NCI-H510A treated with DMSO at 0.1 percent for 48 hours (cell line): ENCODE data around the gene TBC1D5.
"Not testable (repeated sequence)": the region's sequence is repeated elsewhere in the genome, so short reads cannot be mapped to it uniquely, and the experiment has no call there.

Source experiments
- DNase-seq: peaks from one replicate; lab custom pipeline; 2025; lab: John Stamatoyannopoulos, UW

The TBC1D5 gene, protein sequence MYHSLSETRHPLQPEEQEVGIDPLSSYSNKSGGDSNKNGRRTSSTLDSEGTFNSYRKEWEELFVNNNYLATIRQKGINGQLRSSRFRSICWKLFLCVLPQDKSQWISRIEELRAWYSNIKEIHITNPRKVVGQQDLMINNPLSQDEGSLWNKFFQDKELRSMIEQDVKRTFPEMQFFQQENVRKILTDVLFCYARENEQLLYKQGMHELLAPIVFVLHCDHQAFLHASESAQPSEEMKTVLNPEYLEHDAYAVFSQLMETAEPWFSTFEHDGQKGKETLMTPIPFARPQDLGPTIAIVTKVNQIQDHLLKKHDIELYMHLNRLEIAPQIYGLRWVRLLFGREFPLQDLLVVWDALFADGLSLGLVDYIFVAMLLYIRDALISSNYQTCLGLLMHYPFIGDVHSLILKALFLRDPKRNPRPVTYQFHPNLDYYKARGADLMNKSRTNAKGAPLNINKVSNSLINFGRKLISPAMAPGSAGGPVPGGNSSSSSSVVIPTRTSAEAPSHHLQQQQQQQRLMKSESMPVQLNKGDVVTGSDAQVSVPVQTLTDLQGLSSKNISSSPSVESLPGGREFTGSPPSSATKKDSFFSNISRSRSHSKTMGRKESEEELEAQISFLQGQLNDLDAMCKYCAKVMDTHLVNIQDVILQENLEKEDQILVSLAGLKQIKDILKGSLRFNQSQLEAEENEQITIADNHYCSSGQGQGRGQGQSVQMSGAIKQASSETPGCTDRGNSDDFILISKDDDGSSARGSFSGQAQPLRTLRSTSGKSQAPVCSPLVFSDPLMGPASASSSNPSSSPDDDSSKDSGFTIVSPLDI

DNA sequence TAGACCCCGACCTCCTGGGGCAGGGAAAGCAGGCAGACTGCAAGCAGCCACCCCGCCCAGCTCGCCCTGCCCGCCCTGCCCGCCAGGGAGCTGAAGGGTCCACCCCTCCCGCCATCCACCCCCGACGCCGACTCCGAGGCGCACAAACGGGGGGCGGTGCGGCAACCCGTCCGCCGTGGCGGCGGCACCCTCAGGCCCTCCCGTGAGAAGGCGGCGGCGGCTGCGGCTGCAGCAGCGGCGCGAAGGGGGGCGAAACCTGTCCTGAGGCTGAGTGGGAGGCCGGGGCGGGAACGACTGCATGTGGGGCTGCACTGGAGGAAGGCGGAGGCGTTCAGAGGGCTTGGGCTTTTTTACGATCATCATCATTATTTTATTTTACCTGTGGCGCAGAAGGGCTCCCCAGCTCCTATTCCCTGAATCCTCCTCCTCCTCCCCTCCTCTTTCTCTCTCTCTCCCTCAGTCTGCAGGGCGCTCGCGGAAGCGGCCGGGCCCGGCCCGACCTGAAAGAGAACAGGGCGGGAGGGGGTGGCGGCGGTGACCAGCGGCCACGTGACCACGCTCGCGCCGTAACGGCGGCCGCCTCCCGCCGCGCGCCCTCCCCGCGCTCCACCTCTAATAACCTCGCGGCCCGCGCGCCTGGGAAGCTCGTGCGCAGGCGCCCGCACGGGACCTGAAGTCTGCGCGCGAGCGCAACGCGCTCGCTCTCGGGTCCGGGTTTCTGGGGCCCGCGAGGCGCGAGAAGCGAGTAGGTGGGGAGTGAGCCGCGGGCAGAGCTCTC lies at the start of gene TBC1D5:
Gene TBC1D5, minus strand, starts transcription at position 530 of the 778 bp plus-strand sequence. CDS start 234,061 bp downstream, outside the sequence.
- DNase-seq = peak; percentile 90

DNA sequence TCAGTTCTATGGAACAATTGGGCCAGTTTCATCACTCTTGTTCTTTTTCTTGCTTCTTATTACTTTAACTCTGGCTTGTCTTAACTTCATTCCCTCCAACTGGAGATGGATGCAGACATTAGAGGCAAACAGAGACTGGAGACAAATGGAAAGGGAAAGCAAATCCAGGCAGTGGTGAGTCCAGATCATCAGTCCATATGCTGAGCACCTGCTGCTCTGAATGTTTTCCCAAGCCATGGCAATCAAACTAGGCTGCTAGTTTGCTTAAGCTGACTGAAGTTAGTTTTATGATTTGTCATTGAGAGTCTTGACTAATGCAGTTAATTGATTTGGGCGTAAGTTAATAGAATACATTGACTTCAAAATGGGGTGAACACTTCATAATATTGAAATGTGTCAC lies 41.0 kb upstream of the TBC1D5 start:
- no peak for DNase-seq

DNA sequence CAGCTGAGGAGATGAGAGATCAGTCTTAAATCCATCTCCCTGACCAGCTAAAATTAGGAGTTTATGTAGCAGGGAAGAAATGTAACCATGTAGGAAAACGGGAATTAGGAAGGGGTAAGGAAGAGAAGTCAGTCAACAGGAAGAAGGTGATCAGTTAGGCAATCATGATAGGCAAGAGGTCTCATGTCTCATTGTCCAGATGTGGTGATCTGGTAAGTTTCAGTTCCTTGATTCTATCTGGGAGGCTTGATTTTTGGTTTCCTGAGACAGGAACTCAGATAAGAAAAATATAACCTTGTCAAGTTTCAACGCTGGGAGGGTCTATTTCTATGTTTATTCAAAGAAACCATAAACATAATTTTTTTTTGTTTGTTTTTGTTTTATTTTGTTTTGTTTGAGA lies 40.3 kb upstream of the TBC1D5 start:
- no peak for DNase-seq

DNA sequence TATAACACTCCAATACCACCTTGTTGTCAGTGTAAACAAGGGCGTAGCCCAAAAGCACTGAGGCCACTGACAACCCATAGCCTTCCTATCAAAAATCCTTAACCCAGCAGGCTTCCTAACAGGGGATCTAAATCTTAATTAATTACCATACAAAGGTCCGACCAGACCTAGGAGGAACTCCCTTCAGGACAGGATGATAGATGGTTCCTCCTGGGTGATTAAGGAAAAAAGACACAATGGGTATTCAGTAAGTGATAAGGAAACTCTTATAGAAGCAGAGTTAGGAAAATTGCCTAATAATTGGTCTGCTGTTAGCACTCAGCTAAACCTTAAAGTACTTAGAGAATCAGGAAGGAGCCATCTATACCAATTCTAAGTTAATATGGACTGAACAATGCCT lies 37.9 kb upstream of the TBC1D5 start:
- DNase-seq = not testable (repeated sequence)

DNA sequence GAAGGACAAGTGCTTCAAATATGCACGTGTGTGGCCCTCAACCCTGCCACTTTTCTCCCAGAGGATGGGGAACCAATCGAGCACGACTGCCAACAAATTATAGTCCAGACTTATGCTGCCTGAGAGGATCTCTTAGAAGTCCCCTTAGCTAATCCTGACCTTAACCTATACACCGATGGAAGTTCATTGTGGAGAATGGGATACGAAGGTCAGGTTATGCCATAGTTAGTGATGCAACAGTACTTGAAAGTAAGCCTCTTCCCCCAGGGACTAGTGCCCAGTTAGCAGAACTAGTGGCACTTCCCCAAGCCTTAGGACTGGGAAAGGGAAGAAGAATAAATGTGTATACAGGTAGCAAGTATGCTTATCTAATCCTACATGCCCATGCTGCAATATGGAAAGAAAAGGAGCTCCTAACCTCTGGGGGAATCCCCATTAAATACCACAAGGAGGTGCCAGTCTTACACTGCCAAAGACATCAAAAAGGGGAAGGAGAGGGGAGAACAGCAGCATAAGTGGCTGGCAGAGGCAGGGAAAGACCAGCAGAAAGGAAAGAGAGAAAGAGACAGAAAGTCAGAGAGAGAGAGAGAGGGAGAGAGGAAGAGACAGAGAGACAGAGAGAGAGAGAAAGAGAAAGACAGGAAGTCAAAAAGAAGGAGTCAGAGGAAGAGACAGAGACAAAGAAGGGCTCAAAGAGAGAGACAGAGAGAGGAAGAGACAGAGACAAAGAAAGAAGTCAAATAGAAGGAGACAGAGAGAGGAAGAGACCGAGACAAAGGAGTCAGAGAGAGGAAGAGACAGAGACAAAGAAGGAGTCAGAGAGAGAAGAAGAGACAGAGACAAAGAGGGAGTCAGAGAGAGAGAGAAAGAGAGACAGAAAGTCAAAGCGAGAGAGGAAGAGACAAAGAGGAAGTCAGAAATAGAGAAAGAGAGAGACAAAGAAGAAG lies 37.1 kb upstream of the TBC1D5 start:
- not testable (repeated sequence) for DNase-seq

DNA sequence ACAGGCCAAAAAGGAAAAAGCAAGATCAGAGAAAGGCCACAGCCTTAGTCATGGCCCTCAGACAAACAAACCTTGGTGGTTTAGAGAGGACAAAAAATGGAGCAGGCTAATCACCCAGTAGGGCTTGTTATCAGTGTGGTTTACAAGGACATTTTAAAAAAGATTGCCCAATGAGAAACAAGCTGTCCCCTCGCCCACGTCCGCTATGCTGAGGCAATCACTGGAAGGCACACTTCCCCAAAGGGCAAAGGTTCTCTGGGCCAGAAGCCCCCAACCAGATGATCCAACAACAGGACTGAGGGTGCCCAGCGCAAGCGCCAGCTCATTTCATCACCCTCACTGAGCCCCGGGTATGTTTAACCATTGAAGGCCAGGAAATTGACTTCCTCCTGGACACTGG lies 34.9 kb upstream of the TBC1D5 start:
- DNase-seq = not testable (repeated sequence)

DNA sequence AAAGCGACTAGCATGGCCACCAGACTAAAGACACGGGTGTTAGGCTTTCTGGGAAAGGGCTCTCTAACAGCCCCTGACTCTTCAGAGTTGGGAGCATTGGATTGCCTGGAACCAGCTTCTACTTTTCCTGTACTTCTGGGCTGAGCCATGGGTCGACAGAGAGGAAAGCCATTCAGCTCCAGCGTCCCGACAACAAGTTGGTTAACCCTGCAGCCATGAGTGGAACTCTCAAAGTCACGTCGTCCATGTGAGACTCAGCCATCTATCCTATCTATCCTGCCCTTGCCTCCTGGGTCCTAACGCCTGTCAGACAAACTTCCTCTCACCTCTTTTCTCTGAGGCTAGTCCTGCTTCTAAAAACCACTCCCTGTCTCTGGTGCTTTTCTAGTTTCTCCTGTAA lies 32.6 kb upstream of the TBC1D5 start:
- DNase-seq = no peak

DNA sequence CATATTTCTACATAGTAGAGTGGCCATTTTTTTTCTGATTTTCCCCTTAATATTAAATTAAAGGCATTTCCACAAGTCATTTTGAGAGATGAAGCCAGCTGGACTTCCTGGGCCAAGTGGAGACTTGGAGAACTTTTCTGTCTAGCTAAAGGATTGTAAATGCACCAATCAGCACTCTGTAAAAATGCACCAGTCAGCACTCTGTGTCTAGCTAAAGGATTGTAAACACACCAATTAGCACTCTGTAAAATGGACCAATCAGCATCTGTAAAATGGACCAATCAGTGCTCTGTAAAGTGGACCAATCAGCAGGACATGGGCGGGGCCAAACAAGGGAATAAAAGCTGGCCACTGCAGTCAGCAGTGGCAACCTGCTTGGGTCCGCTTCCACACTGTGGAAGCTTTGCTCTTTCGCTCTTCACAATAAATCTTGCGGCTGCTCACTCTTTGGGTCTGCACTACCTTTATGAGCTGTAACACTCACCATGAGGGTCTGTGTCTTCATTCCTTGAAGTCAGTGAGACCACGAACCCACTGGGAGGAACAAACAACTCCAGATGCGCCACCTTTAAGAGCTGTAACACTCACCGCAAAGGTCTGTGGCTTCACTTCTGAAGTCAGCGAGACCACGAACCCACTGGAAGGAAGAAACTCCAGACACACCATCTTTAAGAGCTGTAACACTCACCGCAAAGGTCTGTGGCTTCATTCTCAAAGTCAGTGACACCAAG lies 31.9 kb upstream of the TBC1D5 start:
- not testable (repeated sequence) for DNase-seq

DNA sequence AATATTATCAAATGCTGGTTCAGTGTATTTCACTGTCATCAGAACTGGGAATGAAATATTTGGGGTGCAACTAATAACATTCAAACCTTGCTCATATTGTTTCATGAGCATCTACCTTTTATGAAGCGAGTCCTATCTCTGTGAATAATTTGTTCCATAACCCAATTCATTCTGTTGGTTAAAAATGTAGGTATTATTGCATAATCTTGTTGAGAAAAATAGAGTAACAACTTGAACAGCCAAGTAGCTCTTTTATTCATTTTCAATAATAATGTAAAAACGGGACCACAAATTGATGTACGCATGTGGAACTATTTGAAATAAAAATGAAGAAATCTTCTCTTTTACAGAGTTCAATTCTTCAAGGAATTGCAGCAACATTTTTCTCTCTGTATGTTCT lies 30.1 kb upstream of the TBC1D5 start:
- DNase-seq = no peak

DNA sequence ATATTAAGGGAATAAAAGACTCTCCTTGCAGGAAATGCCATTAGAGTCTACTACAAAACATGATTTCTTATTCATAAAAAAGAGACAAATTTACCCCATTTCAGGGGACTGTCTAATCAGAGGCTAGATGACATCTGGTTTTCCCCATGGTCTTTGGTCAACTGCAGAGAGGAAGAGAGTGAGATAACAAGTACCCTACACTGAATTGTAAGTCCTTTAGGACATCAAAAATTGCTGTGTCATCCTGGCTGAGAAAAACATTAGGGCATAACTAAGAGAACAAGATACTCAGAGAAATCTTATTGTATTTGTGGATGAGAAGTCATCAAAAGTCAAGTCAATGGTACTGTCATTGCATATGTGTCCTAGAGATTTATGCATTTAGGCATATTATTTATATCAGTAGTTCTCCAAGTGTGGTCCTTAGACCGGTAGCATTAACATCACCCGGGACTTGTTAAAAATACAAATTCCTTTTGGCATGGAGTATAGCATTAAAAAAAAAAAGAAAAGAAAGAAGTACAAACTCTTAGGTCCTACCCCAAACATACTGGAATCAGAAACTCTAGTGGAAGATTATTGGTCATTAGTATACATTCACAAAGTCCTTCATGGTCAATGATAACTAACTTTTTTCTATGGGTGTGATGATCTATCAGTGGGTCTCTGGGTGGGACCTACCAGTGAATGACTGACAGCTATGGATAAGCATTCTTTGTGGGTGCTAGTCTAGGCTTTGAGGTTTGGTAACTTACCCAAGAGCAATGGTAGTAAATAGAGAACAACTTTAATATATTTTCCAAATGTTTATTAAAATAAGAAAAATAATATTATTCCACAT lies 29.0 kb upstream of the TBC1D5 start:
- DNase-seq = no peak

DNA sequence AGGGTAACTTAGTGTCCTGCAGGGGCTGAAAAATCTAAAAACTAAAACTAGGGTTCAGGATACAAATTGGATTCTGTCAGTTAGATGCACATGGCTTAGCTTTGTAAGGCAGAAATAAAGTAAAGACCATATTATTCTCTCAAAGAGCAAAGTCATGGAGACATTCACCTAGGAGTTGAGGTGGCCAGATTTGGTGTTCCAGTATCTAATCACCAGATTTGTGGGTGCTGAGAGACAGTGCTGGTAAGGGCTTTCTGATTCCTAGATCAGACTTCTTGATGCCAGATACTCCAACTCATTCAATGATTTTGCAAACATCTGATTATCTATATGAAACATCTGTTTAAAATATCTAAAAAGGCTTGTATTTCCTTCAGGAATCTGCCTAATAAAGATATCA lies 28.3 kb upstream of the TBC1D5 start:
- DNase-seq = no peak

DNA sequence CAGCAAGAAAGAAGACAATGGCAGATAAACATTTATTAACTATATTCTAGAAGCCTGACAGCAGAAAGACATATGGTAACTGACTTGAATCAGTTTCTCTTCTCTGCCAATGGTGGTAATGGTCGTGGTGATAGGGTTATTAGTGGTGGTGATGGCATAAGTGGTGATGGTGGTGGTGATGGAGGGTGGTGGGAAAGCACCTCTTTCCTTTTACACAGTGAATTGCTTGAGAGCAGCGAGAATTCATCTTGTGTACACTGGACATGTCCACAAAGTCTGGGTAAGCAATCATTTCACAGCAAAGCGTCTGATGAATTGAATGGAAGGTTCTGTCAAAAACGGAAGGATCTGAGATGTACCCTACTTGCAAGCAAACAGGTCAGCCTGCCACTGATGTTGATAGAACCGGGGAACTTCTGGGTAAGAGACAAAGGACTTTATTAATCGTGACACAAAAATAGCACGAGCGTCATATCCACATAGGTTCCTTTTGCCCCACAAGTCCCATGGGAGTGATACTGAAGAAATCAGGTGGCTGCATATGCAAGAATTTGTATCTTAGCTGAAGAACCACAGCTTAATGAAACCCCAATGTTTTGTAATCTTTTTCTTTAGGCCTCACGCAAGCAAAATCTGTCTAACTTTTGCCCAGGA lies 23.5 kb upstream of the TBC1D5 start:
- no peak for DNase-seq

DNA sequence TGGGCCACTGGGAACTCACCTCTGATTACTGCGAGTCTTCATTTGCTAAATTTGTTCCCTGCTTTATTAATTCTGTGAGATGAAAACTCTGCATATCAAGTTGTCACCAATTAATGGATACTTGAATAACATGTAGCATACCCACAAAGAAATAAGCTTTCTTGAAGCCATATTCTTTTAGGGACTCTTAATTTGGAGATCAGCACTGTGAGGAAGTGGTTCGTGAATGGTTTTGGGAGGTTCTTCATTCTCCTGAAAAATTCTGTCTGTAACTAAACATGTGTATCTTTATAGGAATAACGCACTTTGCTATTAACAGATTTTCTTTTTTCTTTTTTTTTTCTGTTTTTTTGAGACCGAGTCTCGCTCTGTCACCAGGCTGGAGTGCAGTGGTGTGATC lies 19.1 kb upstream of the TBC1D5 start:
- DNase-seq = no peak

DNA sequence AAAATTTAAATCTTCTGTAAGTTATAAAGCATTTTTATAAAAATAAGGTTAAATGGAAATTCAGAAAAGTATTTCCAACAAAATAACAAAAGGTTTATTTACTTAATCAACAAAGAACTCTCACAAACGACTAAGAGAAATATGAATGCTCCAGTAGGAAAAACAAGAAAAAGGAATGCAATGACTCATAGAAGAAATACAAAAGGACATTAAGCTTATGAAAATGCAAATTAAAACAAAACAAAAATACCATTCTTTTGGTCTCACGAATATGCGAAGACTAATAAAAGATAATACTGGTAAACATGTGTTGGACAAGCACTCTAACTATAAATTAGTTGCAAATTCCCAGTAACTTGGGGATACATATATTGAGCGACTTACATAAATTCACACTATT lies 17.5 kb upstream of the TBC1D5 start:
- DNase-seq = no peak

DNA sequence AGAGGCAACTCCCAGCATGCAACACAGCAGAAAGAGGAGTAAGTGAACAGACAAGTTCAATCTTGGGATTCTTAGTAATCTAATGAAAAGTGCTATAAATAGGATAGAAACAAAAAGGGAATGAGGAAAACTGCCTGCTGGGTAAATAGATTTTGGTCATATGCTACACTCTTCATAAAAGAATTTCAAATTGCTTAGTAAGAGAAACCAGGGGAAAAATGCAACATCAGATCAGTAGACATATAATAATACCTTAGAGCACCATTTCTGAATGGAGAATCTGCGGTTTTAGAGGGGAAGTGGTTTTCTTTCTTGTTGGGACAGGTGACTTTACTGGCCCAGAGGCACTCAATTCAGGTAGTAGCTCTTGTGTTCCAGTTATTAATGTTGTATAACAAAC lies 13.4 kb upstream of the TBC1D5 start:
- no peak for DNase-seq

DNA sequence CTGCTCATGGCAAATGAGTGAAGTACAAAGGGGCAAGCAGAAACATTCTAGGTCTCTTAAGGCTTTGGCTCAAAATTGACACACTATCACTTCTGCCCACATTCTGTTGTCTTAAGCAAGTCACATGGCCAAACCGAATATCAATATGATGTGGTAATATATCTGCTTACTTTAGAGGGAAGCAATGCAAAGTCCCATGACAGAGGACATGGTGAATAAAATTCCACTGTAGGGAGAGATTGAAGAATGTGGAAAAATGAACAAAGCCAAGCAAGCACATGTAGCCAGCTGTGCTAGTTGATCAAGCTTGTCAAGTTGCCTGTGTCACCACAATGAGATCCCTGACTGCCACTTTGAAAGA lies 11.2 kb upstream of the TBC1D5 start:
- DNase-seq = no peak

DNA sequence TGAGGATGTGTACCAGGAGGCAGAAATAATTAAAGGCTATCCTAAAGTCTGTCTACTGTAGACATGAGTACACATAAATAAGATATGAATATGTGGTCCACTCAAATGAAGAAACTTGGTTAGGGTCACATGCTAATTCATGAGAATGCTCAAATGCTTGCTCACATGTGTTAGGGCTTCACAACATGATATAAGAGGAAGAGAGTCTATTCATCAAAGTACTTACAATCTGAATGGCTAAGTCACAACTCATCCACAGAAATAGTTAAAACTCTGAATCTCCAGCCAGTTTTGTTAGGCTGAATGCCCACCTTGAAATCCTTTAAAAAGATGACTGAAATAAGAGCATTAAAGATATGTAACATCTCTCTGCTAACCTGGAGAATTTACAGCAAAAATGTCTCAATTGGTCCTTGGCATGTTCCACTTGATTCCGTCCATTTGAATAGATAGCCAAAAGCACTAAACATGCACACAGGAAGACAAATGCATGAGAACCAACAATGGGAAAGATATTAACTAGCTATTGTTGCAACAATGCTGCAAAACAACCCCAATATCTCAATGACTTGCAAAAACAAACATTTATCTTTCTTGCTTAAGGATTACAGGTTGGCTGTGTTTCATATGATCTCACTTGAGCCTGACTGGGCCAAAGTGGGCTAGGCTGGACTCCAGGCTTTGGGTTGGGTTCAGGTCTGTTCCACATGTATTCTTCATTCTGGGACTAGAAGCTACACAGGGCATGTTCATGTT lies 10.6 kb upstream of the TBC1D5 start:
- no peak for DNase-seq

DNA sequence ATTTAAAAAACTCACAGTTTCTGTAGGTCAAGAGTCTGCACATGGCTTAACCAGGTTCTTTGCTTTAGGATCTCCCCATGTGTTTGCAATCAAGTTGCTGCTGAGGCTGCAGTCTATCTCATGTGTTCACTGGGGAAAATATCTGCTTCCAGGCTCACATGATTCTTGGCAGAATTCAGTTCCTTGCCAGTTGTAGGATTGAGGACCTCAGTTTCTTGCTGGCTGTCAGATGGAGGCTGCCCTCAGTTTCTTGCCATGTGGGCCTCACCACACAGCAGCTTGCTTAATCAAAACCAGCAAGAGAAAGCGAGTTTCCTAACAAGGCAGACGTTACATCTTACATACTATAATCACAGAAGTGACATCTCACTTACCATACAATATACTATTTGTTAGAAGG lies 10.0 kb upstream of the TBC1D5 start:
- DNase-seq = no peak
